HG03520 (cell line): Measurements from ENCODE around the gene TMEM267.
"Not testable (repeated sequence)": the region's sequence is repeated elsewhere in the genome, so short reads cannot be mapped to it uniquely, and the experiment has no call there.

Experiments
- ATAC-seq: cut with Tn5 transposase; IDR thresholded peaks from one replicate; pipeline ENCODE4 v1.9.1; 2021; ENCODE audit warnings: mild to moderate bottlenecking, moderate library complexity; ENCODE audit not compliant: unreplicated experiment

TMEM267 gene

DNA sequence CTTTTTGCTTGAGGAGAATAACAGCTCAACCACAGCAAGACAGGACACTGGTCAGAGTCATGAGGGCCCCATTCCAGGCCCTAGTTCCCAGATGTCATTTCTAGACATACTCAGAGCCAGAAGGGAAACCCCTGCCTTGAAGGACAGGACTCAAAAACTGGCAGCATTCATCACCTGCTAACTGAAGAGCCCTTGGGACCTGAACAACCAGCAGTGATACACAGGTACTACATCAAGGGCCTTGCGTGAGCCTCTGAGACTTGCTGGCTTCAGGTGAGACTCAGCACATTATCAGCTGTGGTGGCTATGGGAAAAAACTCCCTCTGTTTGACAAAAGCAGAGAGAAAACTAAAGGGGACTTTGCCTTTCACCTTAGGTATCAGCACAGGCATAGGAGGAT is 22.6 kb downstream of the TMEM267 start:
- no peak for ATAC-seq

- no peak for ATAC-seq
Observed at GRCh38 chr5:43456556-43456955, 27.1 kb downstream of the TMEM267 start.

GRCh38 chr5:43441575-43441974 is 42.1 kb downstream of the TMEM267 start:
- not testable (repeated sequence) for ATAC-seq

DNA sequence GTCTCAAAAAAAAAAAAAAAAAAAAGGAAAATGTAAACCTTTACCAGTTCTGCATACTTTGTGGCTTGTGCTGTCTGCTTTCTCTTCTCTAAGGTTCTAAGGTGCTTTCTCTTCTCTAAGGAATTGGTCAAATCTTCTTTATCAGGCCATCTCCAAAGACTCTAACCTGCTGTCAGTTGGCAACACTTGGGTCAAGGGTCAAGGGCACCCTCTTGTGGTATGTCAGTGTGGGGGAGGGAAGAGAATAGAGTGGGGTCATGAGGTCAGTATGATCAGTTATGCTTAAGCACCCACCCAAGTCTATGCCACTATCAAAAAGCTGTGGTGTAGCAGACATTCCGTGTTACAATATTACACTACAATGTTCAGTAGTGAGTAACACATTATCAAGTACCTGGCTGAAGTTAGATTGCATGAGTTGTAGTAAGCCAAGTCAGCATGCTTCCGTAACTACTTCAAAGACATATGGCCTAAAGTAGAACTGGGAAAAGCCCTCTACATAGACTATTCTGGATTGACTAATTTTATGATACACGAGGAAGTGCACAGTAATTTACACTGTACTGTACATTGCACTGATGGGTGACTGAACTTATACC is 46.5 kb downstream of the TMEM267 start:
- ATAC-seq = no peak

DNA sequence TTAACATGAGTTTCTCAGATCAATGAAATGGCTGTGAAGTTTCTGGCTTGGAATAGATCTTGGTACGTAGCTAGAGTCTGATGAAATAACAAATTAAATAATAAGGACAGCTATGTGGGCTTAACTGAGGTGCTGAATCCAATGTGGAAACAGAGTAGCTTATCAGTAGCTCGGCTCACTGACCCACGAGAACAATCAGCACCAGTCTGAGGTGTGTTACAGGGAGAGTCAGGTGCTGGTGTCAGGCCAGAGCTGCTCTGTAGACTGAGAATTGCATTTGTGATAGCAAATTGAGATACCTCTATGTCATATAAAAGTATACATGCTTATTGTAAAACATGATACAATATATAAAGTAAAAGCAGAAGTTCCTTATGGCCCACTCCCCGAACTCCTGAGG is 50.3 kb downstream of the TMEM267 start:
- no peak for ATAC-seq

GRCh38 chr5:43432486-43433375 is 50.9 kb downstream of the TMEM267 start:
- ATAC-seq = no peak

DNA sequence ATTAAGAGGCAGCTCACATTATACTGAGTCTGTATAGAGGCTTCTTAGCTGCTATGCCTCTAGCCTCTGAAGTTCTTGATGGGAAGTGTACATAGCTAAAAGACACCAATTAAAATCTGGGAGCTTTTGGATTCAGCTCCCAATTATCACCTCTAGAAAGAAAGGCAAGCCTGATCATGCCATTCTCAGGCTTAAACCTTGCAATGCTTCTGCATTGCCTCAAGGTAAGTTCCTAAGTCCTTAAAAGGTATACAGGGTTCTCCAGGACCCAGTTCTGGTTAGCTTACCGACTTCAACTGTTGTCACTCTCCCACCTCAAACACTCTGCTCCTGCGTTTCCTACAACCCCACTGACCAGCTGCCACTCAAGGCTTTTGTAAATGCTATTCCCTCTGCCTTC is 54.0 kb downstream of the TMEM267 start:
- no peak for ATAC-seq

- ATAC-seq = no peak
Observed at GRCh38 chr5:43429016-43429415, 54.6 kb downstream of the TMEM267 start.

DNA sequence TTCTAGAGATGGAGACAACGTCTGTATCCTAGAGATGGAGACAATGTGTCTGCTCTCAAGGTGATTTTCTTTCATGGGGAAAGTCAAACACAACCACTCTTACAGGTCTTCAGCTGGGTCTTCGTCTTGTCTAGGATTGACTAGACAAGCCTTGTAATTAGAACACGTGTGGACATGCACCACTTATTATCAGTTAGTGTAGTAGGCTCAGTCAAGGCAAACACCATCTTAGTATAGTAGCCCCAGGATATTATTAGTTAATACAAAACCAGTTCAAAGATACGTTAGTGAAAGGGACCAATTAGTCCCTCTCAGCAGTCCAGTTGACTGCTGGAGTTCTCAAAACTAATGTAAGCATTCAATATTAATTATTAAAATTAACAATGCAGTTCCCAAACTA is 56.4 kb downstream of the TMEM267 start:
- ATAC-seq = no peak

GRCh38 chr5:43425983-43426382 is 57.7 kb downstream of the TMEM267 start:
- no peak for ATAC-seq

DNA sequence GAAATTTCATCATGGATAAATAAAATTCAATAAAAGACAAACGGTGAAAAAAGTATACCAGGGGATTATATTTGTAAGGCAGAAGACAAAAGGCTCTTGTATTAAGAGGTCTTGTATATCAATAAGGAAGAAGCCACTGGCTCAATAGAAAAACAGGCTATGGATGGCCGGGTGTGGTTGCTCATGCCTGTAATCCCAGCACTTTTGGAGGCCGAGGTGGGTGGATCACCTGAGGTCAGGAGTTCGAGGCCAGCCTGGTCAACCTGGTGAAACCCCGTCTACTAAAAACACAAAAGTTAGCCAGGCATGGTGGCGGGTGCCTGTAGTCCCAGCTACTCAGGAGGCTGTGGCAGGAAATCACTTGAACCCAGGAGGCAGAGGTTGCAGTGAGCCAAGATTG is 60.6 kb downstream of the TMEM267 start:
- ATAC-seq = not testable (repeated sequence)

- no peak for ATAC-seq
Observed at GRCh38 chr5:43422143-43422542, 61.5 kb downstream of the TMEM267 start.

DNA sequence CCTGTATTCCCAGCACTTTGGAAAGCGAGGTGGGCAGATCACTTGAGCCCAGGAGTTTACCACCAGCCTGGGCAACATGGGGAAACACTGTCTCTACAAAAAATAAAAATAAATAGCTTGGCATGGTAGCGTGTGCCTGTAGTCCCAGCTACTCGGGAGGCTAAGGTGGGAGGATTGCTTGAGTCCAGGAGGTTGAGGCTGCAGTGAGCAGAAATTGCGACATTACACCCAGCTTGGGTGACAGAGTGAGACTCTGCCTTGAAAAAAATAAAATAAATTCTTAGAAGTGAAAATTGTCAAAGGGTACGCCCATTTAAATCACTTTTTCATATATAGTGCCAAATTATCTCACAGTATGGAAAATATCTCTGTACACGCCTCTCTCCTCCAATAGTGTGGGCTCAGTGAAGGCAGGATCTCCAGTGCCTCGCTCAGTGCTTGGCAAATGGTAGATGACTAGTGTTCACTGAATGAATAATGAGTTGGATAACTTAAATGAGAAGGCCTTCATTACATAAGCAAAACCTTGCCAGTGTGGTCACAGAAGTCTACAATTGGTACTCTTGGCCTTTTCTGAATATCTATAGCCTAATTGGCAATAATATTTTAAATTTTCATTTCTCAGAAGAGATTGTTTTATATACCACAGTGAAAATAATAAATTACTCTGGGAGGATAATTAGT is 62.1 kb downstream of the TMEM267 start:
- ATAC-seq = no peak

DNA sequence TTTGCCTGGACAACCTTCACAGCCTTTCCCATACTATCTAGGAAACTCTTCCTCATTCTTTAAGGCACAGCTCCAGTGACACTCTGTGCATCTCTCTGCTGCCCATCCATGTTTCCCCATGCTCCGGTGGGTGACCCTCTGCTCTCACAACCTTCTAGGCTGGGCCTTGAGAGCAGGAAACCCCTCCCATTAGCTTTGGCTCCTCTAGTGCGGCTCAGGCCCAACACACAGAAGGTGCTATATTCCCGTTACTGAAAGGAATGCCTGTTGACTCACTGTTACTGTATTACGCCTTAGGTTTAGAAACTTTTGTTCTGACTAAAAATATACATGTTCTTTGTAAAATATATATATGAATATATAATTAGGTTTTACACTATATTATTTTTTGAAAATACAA is 63.4 kb downstream of the TMEM267 start:
- ATAC-seq = no peak

DNA sequence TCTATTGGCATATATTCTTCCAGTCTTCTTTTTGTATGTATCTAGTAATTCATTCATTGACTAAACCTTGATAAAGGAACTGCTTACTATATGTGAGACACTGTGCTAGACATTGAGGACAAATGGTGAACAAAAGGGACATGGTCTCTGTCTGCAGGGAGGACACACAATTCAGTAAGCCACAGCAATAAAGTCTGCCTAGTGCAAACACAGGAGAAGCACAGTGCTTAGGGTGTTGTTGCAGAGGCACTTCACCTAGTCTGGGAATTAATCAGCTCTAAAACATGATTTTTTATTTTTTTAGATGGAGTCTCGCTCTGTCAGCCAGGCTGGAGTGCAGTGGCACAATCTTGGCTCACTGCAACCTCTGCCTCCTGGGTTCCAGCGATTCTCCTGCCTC is 65.1 kb downstream of the TMEM267 start:
- no peak for ATAC-seq

- ATAC-seq = no peak
Observed at GRCh38 chr5:43416803-43417394, 66.8 kb downstream of the TMEM267 start.

GRCh38 chr5:43415935-43416802 is 67.5 kb downstream of the TMEM267 start:
- no peak for ATAC-seq

DNA sequence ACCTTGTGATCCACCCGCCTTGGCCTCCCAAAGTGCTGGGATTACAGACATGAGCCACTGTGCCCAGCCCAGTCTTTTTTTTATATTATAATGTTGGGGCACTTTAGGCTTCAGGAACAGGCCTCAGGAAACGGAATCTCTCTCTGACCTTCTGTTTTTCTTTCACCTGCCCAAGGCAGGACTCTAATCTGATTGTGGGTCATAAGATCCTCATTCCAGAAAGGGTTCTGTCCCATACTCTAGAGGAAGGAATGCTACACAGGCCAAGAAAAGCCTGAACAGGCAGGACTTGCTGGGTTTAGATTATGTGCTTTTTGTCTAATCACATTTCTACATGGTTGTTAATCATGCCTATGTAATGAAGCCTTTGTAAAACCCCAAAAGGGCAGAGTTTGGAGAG is 69.7 kb downstream of the TMEM267 start:
- no peak for ATAC-seq

GRCh38 chr5:43412644-43413043 is 71.0 kb downstream of the TMEM267 start:
- ATAC-seq = no peak

DNA sequence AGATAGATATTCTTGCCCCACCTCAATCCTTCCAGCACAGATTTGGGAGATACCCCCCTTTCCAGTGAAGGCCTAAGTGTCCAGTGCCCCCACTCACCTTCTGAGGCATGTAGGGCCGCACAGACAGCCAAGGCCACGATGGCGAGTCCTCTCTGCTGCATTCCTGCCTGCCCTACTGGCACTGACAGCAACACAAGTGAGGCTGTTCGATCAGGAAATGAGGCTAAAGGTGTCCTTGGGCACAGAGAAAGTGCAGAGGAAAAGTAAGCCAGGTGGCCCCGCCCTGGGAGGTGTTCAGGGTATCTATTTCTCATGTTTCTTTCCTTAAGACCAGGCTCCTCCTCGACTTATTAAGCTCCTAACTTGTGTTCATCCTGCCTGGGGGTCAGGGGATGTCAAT is 71.5 kb downstream of the TMEM267 start, which contains the start of gene CCL28:
Gene CCL28 (minus strand): TSS at position 236 of the 400 bp plus-strand sequence. CDS start 75 bp downstream, at position 161.
- ATAC-seq = no peak
